Activated CD8-positive, alpha-beta T cell treated with anti-CD3 and anti-CD28 coated beads for 36 hours (primary cell): ENCODE measurements around the gene CLK2. TPM values are rescaled to one million over a fixed set of nuclear protein-coding genes. Genes with fewer than 3 reads are reported as not detected.
A peak's percentile ranks its signal among the peaks of the same experiment; 100 is the strongest.

Experiments
- ATAC-seq: fragments of 200-7000 bp; cut with Tn5 transposase; one replicate; pipeline ENCODE4 v1.10.0; 2021; ENCODE audit warnings: mild to moderate bottlenecking, moderate library complexity
- CTCF ChIA-PET: fragments of 350-600 bp; sonication (Branson Sonifier 250); formaldehyde crosslinking; loops from one replicate; lab custom pipeline; 2021; ENCODE audit warnings: antibody characterized with exemption; lab: Charles Lee
- POLR2A ChIA-PET: fragments of 350-600 bp; sonication (Branson Sonifier 250); formaldehyde crosslinking; loops from one replicate; lab custom pipeline; 2021; ENCODE audit warnings: antibody characterized with exemption; lab: Charles Lee
- DNase-seq: peaks from one replicate; pipeline ENCODE4 v3.0.0-alpha.2; 2020
- H3K27ac Mint-ChIP-seq: one replicate; pipeline ENCODE4 v1.8.0; 2021; ENCODE audit warnings: mild to moderate bottlenecking, mixed read lengths
- H3K27me3 Mint-ChIP-seq: one replicate; pipeline ENCODE4 v1.8.0; 2021; ENCODE audit warnings: mixed read lengths
- H3K36me3 Mint-ChIP-seq: one replicate; pipeline ENCODE4 v1.8.0; 2021; ENCODE audit warnings: low read depth, mixed read lengths
- H3K4me1 Mint-ChIP-seq: one replicate; pipeline ENCODE4 v1.8.0; 2021; ENCODE audit warnings: low read depth, mixed read lengths
- H3K4me3 Mint-ChIP-seq: one replicate; pipeline ENCODE4 v1.8.0; 2021; ENCODE audit warnings: mild to moderate bottlenecking, moderate library complexity, mixed read lengths
- H3K9me3 Mint-ChIP-seq: one replicate; pipeline ENCODE4 v1.8.0; 2021; ENCODE audit warnings: mixed read lengths
- intact Hi-C: fragments of 100-400 bp; cut with micrococcal nuclease; formaldehyde crosslinking; loops from one replicate; pipeline ENCODE4 v1.10.0; 2022
- total RNA-seq, 2 experiments: library from RNA; stranded (reverse); gene quantifications; one replicate each; pipeline ENCODE4 v1.2.3, GENCODE V29; 2021
- TF ChIP-seq, protein P1 (sequence below): fragments of 200-600 bp; IDR thresholded peaks from one replicate; pipeline ENCODE4 v1.8.0; 2022; ENCODE audit warnings: antibody characterized with exemption, mild to moderate bottlenecking

Gene CLK2
- total RNA-seq, 2 experiments from 2014 or later = 80.6 to 85.4 TPM

DNA sequence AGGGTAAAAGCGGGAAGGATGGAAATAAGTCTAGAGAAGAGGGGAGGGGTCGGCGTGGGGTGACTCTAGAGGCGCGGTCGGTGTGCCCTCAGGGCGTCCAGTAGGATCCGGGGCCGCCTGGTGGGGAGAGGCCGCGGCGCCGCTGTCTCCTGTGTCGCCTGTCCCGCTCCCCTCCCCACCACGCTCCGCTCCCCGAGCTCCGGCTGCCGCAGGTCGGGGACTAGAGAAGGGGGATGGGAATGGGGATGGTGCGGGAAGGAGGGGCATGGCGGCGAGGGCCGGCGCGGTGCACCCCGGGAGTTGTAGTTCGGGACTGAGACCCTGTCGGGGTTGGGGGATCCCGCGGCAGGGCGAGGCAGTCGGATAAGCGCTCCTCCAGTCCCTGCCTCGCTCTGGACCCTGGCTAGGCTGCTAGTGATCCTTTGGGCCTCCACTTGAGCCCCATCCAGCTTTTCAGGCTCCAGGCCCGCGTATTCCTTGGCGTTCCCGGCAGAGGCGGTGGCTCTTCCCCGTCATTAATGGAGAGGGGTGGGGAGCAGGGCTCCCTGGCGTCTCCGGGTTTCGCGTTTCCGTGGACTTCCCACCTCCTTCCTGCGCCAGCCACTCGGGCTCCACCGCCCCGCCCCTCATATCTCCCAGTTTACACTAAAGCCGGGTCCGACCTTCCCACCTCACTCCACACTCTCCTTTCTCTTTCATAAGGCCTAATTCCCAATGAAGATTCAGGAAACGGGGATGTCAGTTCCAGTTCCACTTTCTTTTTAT, 17.9 kb downstream of the CLK2 start, which contains the start of gene ENTREP3:
TSS of gene ENTREP3 (minus strand) at position 241 of the 765 bp plus-strand sequence. CDS start 606 bp downstream, outside the sequence.
- Mint-ChIP-seq H3K4me3 (peak within 1 kb of the TSS; percentile 77), H3K4me1 (peaks cover 35% of the 10 kb centered on the region), H3K36me3 (peaks cover 29% of the 10 kb centered on the region), H3K9me3 (no peaks in the 10 kb centered on the region), H3K27ac (peak within 1 kb of the TSS; percentile 66), H3K27me3 (no peaks in the 10 kb centered on the region)
- ATAC-seq = peak; percentile 78
- CTCF ChIA-PET = interaction anchor here (0.7 to 1.8 kb wide), 5 partner anchors 13 to 460 kb away, joined by 3 to 5 read pairs (median 4); partner anchors contain the start of gene KRTCAP2
- intact Hi-C loops = loop anchor here (10.0 kb wide), 1 partner anchor 339 kb away; no protein-coding TSS in a partner anchor
- peak; percentile 88 for DNase-seq
- POLR2A ChIA-PET = interaction anchor here (0.8 to 3.7 kb wide), 8 partner anchors 11 to 307 kb away, joined by 3 to 20 read pairs (median 3); partner anchors contain the start of genes ASH1L, CLK2 and TRIM46
- TF ChIP-seq, protein P1, sequence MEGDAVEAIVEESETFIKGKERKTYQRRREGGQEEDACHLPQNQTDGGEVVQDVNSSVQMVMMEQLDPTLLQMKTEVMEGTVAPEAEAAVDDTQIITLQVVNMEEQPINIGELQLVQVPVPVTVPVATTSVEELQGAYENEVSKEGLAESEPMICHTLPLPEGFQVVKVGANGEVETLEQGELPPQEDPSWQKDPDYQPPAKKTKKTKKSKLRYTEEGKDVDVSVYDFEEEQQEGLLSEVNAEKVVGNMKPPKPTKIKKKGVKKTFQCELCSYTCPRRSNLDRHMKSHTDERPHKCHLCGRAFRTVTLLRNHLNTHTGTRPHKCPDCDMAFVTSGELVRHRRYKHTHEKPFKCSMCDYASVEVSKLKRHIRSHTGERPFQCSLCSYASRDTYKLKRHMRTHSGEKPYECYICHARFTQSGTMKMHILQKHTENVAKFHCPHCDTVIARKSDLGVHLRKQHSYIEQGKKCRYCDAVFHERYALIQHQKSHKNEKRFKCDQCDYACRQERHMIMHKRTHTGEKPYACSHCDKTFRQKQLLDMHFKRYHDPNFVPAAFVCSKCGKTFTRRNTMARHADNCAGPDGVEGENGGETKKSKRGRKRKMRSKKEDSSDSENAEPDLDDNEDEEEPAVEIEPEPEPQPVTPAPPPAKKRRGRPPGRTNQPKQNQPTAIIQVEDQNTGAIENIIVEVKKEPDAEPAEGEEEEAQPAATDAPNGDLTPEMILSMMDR = no peak

DNA sequence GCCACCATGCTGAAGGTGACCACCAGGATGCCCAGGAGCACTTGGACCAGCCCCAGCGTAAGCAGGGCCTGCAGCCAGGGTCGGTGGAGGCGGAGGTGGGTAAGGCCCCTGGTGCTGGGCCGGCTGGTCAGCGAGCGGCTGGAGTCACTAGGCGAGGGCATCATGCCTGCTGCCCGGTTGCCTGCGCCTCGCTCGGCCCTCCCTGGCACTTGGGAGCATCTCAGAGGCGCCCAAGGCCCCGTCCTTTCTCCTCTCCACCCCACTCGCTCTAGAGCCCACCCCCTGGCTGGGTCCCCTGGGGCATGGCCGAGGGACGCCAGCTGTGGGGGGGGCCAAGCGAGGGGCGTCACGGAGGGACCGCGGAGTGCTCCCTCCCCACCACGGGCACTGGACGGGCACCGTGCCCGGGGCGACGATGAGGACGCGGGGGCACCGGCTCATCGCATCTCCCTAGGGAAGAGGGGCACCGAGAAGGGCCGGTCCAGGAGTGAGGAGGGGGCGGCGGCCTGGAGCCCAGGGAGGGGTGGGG, 18.5 kb downstream of the CLK2 start:
- H3K4me1 Mint-ChIP-seq = peaks cover 31% of the 10 kb centered on the region
- H3K4me3 Mint-ChIP-seq = peak overlapping the region; percentile 77
- H3K9me3 Mint-ChIP-seq = no peaks in the 10 kb centered on the region
- DNase-seq (no peak), ATAC-seq (no peak)
- ChIA-PET CTCF (interaction anchor here (0.7 to 1.8 kb wide), 5 partner anchors 13 to 461 kb away, joined by 3 to 5 read pairs (median 4); partner anchors contain the start of gene KRTCAP2), POLR2A (interaction anchor here (0.9 to 3.7 kb wide), 3 partner anchors 17 to 70 kb away, joined by 3 to 20 read pairs (median 3); partner anchors contain the start of gene CLK2)
- intact Hi-C loops = loop anchor here (10.0 kb wide), 1 partner anchor 340 kb away; no protein-coding TSS in a partner anchor
- peaks cover 24% of the 10 kb centered on the region for H3K36me3 Mint-ChIP-seq
- TF ChIP-seq, protein P1 = no peak
- peak overlapping the region; percentile 34 for H3K27ac Mint-ChIP-seq
- H3K27me3 Mint-ChIP-seq = no peaks in the 10 kb centered on the region

- ChIA-PET CTCF (no interaction called here), POLR2A (interaction anchor here (0.9 to 3.7 kb wide), 4 partner anchors 10 to 70 kb away, joined by 3 to 20 read pairs (median 4); partner anchors contain the start of gene CLK2)
- peak overlapping the region; percentile 77 for H3K4me3 Mint-ChIP-seq
- intact Hi-C loops = loop anchor here (10.0 kb wide), 1 partner anchor 341 kb away; no protein-coding TSS in a partner anchor
- TF ChIP-seq, protein P1 = no peak
- DNase-seq (no peak), ATAC-seq (no peak)
- H3K27ac Mint-ChIP-seq = peak overlapping the region; percentile 28
- H3K27me3 Mint-ChIP-seq = no peaks in the 10 kb centered on the region
- no peaks in the 10 kb centered on the region for H3K9me3 Mint-ChIP-seq
- peaks cover 21% of the 10 kb centered on the region for H3K36me3 Mint-ChIP-seq
- peaks cover 31% of the 10 kb centered on the region for H3K4me1 Mint-ChIP-seq
Observed at GRCh38 chr1:155254228-155254713, 19.0 kb downstream of the CLK2 start.

- peaks cover 21% of the 10 kb centered on the region for H3K36me3 Mint-ChIP-seq
- ChIA-PET CTCF (no interaction called here), POLR2A (interaction anchor here (0.6 to 1.0 kb wide), 3 partner anchors 9 to 70 kb away, joined by 3 to 5 read pairs (median 3); partner anchors contain the start of gene SCAMP3)
- no peaks in the 10 kb centered on the region for H3K27me3 Mint-ChIP-seq
- H3K9me3 Mint-ChIP-seq = no peaks in the 10 kb centered on the region
- H3K27ac Mint-ChIP-seq = no peak overlapping the region
- H3K4me1 Mint-ChIP-seq = peaks cover 31% of the 10 kb centered on the region
- ATAC-seq (no peak), DNase-seq (no peak)
- TF ChIP-seq, protein P1 = no peak
- intact Hi-C loops = loop anchor here (10.0 kb wide), 1 partner anchor 341 kb away; no protein-coding TSS in a partner anchor
- H3K4me3 Mint-ChIP-seq = peak overlapping the region; percentile 77
Observed at GRCh38 chr1:155253797-155254196, 19.5 kb downstream of the CLK2 start.
